NCI-H345 treated with DMSO at 0.1 percent for 48 hours (cell line): ENCODE measurements around the gene ARHGAP40.

ENCODE experiments used
- DNase-seq: peaks from one replicate; lab custom pipeline; 2025; ENCODE audit not compliant: unreplicated experiment; lab: John Stamatoyannopoulos, UW

The ARHGAP40 gene

DNA sequence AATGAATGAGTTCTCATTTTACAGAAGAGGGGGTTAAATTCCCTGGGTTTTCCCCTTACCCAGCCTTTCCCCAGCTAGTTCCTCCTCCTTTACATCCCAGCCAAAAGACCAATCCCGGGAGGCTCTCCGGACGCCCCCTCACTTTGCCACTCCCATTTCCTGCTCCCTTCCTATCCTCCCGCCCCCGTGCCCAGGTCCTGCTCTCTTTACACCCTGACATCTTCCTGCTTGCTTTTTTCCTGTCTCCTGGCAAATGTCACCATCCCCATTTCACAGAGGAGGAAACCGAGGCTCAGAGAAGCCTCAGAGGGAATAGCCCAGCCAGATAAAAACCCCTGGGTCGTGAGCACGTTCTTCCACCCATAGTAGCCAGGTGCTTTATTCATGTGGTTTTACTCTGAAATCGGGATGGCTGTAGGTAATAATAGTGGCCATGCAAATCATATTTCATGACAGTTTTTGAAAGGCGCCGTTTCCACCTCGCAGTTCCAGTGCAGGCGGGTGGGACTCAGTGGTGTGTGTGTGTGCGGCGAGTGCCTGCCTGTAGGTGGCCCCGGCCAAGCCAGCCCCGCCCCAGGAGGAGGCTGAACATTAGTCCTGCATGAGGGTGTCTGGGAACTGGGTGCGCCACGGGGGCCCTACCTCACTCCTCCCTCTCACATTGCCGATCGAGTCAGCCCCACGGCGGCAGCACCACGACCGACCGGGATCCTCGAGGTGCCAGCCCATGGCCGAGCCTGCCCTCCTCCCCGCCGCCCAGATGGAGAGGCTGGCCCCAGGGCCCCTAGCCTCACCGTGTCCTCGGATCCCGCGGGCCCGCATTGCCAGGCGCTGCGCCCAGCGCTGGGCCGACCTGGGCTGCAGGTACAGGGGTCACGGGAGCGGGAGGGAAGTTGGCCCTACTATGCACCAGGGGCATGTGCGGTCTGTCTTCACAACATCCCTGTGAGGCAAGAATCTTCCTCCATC is at the start of gene ARHGAP40:
Gene ARHGAP40, plus strand, starts transcription at position 594 of the 969 bp plus-strand sequence.
- no peak for DNase-seq

DNA sequence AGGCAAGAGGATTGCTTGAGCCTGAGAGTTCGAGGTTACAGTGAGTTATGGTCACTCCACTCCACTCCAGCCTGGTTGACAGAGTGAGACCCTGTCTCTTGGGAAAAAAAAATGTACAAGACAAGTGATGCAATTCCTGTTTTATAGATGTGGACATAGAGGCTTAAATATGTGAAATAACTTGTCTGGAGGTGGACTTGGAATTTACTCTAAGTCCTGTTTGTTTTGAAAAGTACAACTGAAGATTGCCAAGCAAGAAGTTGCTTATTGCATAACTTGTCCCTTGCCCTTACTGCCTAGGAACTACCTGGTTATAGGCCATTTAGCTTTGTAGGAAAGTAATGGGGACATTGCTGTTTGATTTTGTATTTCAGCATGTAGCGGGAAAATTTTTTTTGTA is 46.6 kb upstream of the ARHGAP40 start:
- no peak for DNase-seq

DNA sequence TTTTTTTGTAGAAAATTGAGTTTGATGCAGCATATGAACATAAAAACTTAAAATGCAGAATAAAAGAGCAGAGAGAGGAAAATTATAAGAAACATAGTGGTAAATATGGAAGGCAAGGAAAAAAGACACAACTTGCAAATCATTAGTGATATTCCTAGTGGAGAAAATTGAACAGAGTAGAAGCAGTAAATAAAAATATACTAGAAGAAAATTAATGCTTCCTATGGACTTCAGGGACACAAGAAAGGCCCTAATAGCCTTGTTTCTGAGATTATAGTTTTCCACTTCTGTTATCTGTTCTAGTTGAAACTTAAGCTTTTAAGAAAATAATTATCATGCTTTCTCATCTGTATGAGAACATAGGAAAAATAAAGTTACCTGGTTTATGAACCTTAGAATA is 46.2 kb upstream of the ARHGAP40 start:
- no peak for DNase-seq

DNA sequence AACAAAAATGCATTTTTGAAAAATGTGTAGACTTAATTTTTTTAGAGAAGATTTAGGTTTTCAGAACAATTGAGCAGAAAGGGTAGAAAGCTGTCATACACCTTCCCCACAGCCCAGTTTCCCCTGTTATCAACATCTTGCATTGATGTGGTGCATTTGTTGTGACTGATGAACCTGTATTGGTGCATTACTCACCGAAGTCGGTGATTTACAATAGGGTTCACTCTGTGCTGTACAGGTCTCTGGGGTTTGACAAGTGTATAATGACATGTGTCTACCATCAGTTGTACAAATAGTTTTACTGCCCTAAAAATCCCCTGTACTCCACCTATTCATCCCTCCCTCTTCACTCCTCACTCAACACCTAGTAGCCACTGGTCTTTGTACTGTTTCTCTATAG is 44.4 kb upstream of the ARHGAP40 start:
- no peak for DNase-seq

DNA sequence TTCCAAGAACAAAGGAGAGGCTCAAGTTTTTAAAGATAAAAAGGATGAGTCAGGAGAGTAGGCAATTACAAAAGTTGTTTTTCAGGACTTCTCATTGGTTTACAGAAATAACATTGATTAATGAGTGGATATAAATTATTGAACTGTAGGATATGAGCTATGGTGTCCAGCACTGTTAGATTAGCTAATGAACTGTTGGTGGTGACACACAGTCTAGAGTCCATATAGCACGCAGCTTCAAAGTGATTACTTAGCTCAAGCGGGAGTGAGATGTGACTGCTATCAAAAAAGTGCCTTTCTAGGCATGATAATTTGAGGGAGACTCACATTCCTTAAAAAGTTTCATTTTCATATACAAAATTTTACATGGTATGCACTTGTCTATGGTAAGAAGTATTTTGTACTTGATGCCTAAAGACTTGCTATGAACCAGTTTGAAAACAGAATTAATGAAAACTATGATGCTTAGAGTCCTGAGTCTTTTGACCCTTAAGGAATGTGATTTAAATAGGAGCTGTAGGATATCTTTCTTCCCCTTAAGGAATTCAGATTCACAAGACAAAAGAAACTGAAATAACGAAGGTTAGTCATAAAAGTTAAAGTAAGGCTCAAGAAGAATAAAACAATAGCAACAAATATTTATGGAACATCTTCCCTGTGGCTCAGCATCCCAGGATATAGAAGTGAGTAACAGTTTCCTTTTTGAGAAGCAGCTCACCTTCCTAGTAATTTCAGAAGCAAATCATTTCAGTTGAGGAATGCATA is 42.8 kb upstream of the ARHGAP40 start:
- no peak for DNase-seq

DNA sequence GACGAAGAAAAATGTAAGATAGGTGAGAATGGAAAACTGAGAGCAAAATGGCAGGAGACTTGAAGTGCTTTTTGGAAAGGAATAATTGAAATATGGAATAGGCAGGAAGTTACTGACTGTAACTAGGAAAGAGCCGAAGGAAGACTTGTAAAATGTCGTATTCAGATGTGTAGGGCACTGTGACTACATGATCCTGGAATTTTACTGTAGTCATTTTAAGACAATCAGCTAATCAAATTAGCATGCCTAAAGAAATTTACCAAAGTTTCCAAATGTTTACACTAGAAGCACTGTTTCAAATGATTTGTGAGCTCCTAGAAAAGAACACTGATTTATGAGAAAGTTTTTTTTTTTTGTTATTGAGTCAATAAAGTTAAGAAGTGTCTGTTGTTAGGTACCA is 41.8 kb upstream of the ARHGAP40 start:
- no peak for DNase-seq

DNA sequence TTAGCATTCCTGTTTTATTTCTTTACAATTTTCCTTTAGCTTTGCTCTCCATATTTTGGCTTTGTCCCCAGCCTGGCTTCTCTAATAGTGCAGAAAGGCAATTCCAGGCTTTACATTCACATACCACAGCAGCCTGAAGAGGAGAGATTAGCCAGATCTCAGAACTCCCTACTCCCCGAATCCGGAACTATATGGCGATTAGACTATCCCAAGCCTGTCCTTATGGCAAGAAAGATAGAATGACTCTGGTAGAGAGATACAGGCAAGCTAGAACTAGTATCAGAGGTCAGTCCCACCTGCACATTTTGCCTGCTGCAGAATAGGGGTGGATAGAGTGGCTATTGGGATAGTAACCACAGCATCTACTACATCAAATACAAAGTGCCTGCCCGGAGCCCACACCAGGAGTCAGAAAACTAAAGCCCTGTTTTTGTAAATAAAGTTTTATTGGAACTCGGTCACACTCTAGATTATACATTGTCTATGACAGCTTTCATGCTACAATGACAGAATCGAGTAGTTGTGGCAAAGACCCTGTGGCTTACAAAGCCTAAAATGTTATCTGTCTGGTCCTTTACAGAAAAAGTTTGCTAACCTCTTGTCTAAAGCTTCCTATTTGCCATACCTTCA is 37.7 kb upstream of the ARHGAP40 start:
- no peak for DNase-seq

DNA sequence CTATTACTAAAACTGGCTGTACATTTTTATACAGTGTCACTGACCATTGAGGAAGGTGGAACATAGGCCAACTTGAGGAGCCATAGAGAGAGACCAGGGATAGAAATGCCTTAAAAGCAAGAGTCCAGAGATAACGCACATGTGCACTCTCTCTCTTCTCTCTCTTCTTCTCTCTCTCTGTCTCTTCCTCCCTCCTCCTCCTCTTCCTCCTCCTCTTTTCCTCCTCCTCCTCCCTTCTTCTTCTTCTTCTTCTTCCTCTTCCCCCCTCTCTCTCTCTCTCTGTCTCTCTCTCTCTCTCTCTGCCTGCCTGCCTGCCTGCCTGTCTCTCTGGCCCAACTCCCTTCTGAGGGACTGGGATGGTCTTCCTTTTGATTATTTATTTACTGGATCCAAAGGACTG is 36.9 kb upstream of the ARHGAP40 start:
- no peak for DNase-seq

DNA sequence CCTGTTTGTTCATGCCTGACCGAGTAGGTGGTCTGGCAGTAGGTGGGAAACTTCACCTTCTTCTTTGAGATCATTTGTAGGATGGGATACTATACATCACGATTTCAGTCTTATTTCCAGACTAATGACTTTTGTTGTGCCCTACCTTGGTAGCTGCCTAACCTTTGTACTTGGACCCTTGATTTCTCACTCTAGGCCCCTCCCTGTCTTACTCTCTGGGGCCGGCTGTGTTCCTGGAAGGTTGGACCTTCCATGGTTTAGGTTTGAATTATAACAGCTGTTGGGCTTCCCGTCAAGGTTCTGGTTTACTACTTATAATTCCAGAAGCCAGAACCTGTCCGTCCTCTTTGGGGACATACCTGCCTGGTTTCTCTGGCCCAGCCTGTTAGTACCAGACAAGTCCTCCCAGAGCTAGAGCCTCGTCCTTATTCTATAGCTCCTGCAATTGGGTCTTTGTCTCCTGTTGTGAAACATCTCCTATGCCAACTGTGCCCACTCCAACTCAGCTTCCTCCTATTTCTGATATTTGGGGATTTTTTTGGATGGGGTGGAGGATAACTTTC is 35.5 kb upstream of the ARHGAP40 start:
- DNase-seq: no peak

DNA sequence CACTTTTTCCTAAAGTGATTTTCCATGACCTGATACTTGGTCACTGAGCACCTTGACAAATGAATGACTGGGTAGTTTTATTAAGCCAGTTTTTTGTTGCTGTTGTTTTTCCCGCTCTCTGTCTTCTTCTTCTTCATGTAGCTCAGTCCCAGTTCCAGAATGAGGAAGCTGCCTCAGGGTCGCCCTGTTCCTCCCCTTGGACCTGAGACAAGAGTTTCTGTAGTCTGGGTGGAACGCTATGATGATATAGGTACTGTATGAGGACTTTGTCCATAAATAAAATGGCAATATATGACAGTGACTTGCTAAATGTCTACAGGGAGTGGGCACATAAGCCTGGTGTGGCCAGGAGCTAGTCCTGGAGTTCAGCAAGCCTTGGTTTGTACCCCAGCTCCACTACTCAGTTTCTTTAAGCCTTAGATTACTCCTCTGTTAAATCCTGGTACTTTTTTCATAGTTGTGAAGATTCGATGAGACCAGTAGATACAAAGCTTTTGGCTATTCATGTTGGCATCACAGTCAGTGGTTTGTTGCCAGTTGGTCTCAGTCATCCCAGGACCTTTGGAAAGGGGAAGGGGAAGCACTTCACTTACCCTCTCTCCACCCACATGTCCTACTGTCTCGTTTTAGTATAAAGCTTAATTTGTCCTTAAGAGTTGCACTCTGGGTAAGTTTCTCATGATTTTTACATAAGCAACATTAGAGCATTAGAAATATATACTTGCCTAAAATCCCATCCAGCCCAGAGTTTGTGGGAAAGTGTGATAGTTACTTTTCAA is 31.7 kb upstream of the ARHGAP40 start:
- no peak for DNase-seq

DNA sequence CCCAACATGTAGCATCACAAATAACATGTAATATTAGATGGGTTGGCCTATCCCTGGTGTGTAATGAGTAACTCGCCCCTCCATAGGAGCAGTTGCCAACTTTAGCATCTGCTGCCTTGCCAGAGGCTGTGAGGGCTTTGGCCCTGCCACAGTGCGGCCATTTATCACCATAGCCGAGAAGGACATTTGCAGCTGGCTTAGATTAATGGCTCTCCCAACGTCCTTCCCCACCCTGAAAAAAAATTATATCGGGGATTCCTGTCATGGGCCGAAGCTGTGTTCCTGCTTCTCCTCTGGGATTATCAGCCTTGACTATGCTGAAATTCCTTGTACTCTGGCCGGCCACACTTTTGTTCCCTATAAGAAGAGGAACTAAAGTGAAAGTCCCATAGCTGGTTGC is 28.2 kb upstream of the ARHGAP40 start:
- no peak for DNase-seq

DNA sequence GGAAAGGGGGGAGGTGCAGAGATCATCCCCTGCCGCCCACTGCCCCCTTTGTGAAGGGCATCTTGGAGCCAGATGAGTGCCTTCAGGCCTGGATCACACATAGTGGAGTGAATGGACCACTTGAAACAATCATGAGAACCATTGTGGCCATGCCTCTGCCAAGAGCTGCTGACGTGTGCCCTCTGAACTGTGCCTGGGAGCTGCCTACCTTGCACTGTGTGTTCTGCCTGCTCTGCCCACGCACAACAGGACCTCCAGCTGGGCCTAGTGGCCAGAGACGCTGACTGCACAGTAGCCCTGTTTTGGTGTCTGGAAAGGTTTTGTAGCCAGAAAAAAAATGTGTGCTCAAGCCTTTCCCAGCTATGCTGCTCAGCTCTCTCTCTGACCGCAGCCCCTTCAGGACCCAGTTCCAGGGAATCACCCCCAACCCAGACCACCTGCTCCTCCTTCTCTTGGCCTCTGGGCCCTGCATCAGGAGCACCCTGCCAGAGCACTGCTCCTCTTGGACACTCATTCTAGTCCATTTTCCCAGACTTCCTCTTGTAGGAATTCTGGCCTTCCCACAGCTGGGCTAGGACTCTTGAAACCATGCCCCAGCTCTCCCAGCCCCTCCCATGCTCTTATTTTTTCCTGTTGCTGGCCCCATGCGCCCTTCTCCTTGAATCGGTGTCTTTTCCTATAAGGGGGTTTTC is 22.2 kb upstream of the ARHGAP40 start:
- no peak for DNase-seq

DNA sequence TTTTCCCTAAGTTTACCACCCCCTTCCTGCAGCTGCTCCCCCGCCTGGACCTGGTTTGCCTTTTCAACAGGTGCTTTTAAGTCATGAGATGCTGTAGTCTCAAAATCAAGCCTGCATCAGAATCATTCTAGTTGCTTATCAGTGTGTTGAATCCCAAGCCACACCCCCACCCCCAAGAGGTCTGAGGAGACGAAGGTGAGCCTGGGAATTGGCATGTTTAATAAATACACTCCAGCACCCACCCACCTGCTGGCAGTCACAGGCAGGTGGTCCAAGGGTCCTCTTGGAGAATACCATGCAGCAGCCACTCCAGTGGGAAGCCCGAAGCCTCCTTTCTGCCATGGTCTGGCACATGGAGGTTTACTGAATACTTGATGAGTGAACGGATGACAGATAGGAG is 21.7 kb upstream of the ARHGAP40 start:
- DNase-seq: no peak

DNA sequence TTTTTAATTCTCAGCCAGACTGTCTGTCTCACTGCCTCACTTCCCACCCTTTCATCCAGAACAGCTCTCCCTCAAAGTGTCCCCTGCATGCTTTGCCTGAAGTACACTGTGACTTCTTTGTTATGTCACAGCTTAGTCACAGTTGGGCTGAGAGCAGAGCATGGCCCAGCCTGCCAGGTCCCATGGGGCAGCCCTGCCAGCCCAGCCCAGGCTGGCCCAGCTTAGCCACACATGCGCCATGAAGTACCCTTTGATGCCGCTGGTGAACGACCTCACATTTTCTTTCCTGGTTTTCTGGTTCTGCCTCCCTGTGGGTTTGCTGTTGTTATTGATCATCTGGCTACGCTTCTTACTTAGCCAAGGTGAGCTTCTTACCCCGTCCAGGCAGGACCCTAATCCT is 20.6 kb upstream of the ARHGAP40 start, which contains the start of gene ADIG:
Gene ADIG, plus strand, starts transcription at position 185 of the 400 bp plus-strand sequence. Its CDS starts 54 bp downstream, at position 239.
- DNase-seq: peak; percentile 76

DNA sequence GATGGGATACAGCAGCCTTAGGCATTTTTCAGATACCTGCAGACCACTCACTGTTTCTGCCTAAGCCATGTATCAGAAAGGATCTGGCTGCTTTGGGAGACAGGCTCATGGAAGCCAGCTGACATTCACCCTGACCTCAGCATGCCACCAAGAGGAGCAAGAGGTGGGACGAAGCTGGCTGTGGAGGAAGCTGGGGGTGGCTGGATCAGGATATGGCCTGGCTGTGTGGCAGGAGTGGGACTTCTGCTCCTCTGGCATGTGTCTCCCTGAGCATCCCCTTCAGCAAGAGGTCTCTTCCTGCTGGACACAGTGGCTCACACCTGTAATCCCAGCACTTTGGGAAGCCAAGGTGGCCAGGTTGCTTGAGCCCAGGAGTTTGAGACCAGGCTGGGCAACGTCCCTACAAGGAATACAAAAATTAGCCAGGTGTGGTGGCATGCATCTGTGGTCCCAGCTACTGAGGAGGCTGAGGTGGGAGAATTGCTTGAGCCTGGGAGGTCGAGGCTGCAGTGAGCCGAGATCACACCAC is 19.7 kb upstream of the ARHGAP40 start:
- DNase-seq: no peak

DNA sequence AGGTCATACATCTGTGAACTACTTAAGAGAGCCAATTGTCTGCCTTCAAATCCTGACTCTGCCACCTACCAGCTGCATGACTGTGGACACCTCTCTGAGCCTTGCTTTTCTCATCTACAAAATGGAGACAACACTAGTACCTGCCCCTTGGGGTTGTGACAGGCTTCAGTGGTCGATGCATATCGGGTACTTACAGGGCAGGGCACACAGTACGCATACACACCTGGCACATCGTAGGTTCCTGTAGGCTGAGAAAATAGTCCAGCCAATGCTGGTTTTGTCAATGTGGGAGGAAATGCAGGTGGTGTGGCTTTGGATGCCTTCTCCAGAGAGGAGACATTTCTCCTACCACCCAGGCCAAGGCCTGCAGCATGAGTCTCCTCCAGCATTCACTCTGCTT is 18.3 kb upstream of the ARHGAP40 start:
- DNase-seq: no peak

DNA sequence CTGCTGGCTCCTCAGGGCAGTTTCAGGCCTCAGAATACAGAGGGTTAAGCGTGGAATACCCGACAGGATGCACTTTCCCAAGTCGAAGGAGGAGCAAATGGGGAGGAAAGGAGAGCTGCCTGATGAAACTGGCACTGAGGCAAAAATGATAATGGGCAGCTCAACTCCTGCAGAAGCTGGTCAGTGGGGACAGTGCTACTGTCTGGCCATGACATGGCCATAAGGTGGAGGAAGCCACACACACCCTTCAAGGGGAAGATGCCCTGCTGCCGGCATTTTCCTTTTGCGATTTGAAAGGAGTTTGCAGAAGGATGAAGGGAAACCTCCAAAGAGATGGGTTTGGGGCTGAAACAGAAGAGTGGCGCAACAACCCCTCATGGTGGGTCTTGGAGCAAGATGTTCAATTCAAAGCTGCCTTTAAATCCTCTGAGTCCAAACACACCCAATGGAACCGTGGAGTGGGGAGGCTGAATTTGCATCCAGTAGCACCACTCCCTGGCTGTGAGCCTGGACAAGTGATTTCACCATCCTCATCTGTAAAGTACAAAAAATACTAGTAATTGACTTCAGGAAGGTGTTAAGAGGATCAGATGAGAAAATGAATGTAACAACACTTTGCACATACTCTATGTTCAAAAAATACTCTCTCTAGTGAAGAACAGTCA is 17.4 kb upstream of the ARHGAP40 start:
- DNase-seq: no peak

DNA sequence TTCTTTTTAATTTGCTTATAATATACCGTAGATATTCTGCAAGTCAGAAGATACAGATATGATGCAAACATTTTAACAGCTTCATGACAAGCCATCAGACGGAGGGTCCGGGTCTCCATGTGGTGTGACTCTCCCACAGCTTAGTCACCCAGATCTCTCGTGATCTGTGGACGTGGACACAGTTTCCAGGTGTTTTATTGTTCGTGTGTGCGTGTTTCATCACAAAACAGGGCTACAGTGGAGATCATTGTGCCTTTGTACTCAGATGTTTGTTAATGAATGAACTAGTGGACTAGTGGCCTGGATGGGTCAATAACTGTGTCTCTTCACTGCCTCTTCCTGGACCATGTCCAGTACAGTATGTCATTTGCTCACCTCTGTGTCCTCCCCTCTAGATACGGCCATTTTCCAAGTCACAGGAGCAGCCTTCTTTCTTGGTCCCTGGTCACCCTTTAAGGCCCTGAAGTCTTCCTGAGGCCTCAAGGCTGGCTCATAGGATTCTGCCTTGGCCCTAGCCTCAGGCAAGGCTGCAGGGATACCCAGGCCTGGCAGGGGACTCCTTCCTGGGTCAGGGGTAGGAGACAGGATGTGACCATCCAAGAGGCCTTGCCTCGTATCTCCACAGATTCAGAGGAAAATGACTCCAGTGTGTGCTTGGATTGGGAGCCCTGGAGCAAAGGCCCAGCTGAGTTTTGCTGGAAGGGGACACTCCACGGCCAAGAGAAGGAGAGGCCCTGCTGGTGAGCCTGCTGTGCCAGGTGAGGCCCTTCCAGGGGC is 16.0 kb upstream of the ARHGAP40 start:
- DNase-seq: no peak
